CD4-positive, alpha-beta memory T cell (primary cell): ENCODE measurements around the gene PERM1. TPM values are rescaled to one million over a fixed set of nuclear protein-coding genes. Genes with fewer than 3 reads are reported as not detected.
"Not testable (repeated sequence)": the region's sequence is repeated elsewhere in the genome, so short reads cannot be mapped to it uniquely, and the experiment has no call there.

ENCODE experiments used
- CTCF ChIA-PET: fragments of 350-600 bp; sonication (Branson Sonifier 250); formaldehyde crosslinking; loops from one replicate; lab custom pipeline; 2021; ENCODE audit warnings: inconsistent platforms; ENCODE audit not compliant: partially characterized antibody; lab: Charles Lee
- POLR2A ChIA-PET: fragments of 350-600 bp; sonication (Branson Sonifier 250); formaldehyde crosslinking; loops from one replicate; lab custom pipeline; 2021; ENCODE audit not compliant: partially characterized antibody; lab: Charles Lee
- DNase-seq, 5 donors: peaks; one replicate each; pipeline versions ENCODE4 v3.0.0 to v3.0.0-alpha.2; 2020 to 2022; ENCODE audit warnings: mixed read lengths in 1 of 5
- H3K27ac ChIP-seq: one replicate; pipeline ENCODE4 v1.7.0; 2013; ENCODE audit warnings: low read depth, low read length
- H3K27me3 ChIP-seq: 2 replicates; pipeline ENCODE4 v1.7.0; 2013; ENCODE audit warnings: mild to moderate bottlenecking, low read length, moderate library complexity; ENCODE audit not compliant: insufficient read depth
- H3K36me3 ChIP-seq: 2 replicates; pipeline ENCODE4 v1.7.0; 2013; ENCODE audit warnings: mild to moderate bottlenecking, low read length, moderate library complexity; ENCODE audit not compliant: insufficient read depth
- H3K4me1 ChIP-seq: 2 replicates; pipeline ENCODE4 v1.7.0; 2013; ENCODE audit warnings: mild to moderate bottlenecking, low read length, moderate library complexity; ENCODE audit not compliant: insufficient read depth
- H3K4me3 ChIP-seq, 2 donors: one replicate each; pipeline ENCODE4 v1.7.0; 2013; ENCODE audit warnings: low read length in 2 of 2, mild to moderate bottlenecking in 1 of 2
- H3K9me3 ChIP-seq, 2 donors: one replicate each; pipeline ENCODE4 v1.7.0; 2013; ENCODE audit warnings: low read length in 2 of 2, control low read depth in 1 of 2; ENCODE audit not compliant: control insufficient read depth in 1 of 2
- H3K27ac Mint-ChIP-seq, 7 donors: one replicate each; pipeline ENCODE4 v1.8.0; 2020 to 2021; ENCODE audit warnings: mixed read lengths in 7 of 7, mild to moderate bottlenecking in 6 of 7, inconsistent platforms in 3 of 7, moderate library complexity in 3 of 7
- H3K27me3 Mint-ChIP-seq, 2 donors: one replicate each; pipeline ENCODE4 v1.8.0; 2020 to 2021; ENCODE audit warnings: mixed read lengths in 2 of 2
- H3K36me3 Mint-ChIP-seq, 2 donors: one replicate each; pipeline ENCODE4 v1.8.0; 2020 to 2021; ENCODE audit warnings: mixed read lengths in 2 of 2, inconsistent platforms in 1 of 2, mild to moderate bottlenecking in 1 of 2
- H3K4me1 Mint-ChIP-seq, 4 donors: one replicate each; pipeline ENCODE4 v1.8.0; 2020 to 2021; ENCODE audit warnings: mixed read lengths in 4 of 4, mild to moderate bottlenecking in 1 of 4
- H3K4me3 Mint-ChIP-seq, 8 donors: one replicate each; pipeline ENCODE4 v1.8.0; 2020 to 2021; ENCODE audit warnings: mixed read lengths in 8 of 8, mild to moderate bottlenecking in 7 of 8, moderate library complexity in 6 of 8, inconsistent platforms in 3 of 8
- H3K9me3 Mint-ChIP-seq, 8 donors: one replicate each; pipeline ENCODE4 v1.8.0; 2020 to 2021; ENCODE audit warnings: mixed read lengths in 8 of 8, mild to moderate bottlenecking in 5 of 8, inconsistent platforms in 3 of 8, moderate library complexity in 1 of 8
- intact Hi-C: fragments of 100-400 bp; cut with micrococcal nuclease; formaldehyde crosslinking; loops from one replicate; pipeline ENCODE4 v1.15.1; 2023
- polyA plus RNA-seq, 2 donors: library from polyadenylated mRNA; unstranded; fragments of 300-500 nt; fragmentation: Illumina TruSeq; gene quantifications; one replicate each; pipeline ENCODE4 v1.2.3, GENCODE V29; 2021
- total RNA-seq, 2 experiments: library from RNA; stranded (reverse); gene quantifications; one replicate each; pipeline ENCODE4 v1.2.3, GENCODE V29; 2021

The PERM1 gene
- total and polyA plus RNA-seq, 4 experiments from 2014 or later, result 0.16 TPM; not detected in 3

DNA sequence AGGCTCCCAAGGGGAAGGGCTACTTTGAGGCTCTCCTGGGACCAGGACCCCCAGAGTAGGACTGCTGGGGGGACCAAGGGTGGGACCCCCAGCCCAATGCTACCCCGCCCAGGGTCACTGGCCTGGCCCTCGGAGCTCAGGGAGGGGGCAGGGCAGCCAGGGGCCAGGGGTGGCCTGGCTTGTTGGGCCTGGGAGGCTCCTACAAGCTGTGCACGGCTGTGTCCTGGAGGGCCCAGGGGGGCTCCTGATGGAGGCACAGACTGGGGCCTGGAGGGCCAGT lies 15.8 kb upstream of the PERM1 start:
- Histone ChIP-seq H3K4me1 (peaks cover 27% of the 10 kb centered on the region), H3K27me3 (peaks cover 25% of the 10 kb centered on the region), H3K9me3 (no peaks in the 10 kb centered on the region), H3K27ac (no peak overlapping the region), H3K36me3 (no peaks in the 10 kb centered on the region), H3K4me3 (no peak overlapping the region)
- CTCF ChIA-PET, result interaction anchor here (0.8 kb wide), 1 partner anchor 66 kb away, joined by 3 read pairs; no protein-coding TSS in a partner anchor
- DNase-seq, result no peak
- H3K27ac Mint-ChIP-seq, result peak overlapping the region in 1 of 7 donors; percentile 57
- H3K4me1 Mint-ChIP-seq, result peaks cover 4 to 21% (median 5%) of the 10 kb centered on the region in 4 donors
- POLR2A ChIA-PET, result interaction anchor here (3.1 kb wide), 1 partner anchor 16 kb away, joined by 11 read pairs; the partner anchor contains the start of gene ISG15
- intact Hi-C loops, result no loop called here
- no peak overlapping the region for H3K4me3 Mint-ChIP-seq
- H3K9me3 Mint-ChIP-seq, result peaks cover 0 to 2% (median under 1%) of the 10 kb centered on the region in 8 donors
- H3K36me3 Mint-ChIP-seq, result no peaks in the 10 kb centered on the region
- peaks cover 14 to 23% of the 10 kb centered on the region in 2 donors for H3K27me3 Mint-ChIP-seq

GRCh38 chr1:996851-997712 lies 15.2 kb upstream of the PERM1 start:
- ChIA-PET POLR2A (interaction anchor here (3.1 kb wide), 1 partner anchor 17 kb away, joined by 11 read pairs; the partner anchor contains the start of gene ISG15), CTCF (interaction anchor here (0.8 kb wide), 1 partner anchor 67 kb away, joined by 3 read pairs; no protein-coding TSS in a partner anchor)
- peaks cover 27% of the 10 kb centered on the region for H3K4me1 ChIP-seq
- no peak for DNase-seq
- Mint-ChIP-seq H3K9me3 (peaks cover 0 to 6% (median 4%) of the 10 kb centered on the region in 8 donors), H3K27me3 (peaks cover 17 to 26% of the 10 kb centered on the region in 2 donors), H3K36me3 (no peaks in the 10 kb centered on the region), H3K4me1 (peaks cover 4 to 21% (median 5%) of the 10 kb centered on the region in 4 donors), H3K27ac (peak overlapping the region in 1 of 7 donors; percentile 57), H3K4me3 (peak overlapping the region in 2 of 8 donors; percentile 46 to 70)
- intact Hi-C loops, result no loop called here
- H3K4me3 ChIP-seq, result no peak overlapping the region
- no peaks in the 10 kb centered on the region for H3K9me3 ChIP-seq
- H3K27ac ChIP-seq, result no peak overlapping the region
- H3K36me3 ChIP-seq, result no peaks in the 10 kb centered on the region
- H3K27me3 ChIP-seq, result peaks cover 21% of the 10 kb centered on the region

DNA sequence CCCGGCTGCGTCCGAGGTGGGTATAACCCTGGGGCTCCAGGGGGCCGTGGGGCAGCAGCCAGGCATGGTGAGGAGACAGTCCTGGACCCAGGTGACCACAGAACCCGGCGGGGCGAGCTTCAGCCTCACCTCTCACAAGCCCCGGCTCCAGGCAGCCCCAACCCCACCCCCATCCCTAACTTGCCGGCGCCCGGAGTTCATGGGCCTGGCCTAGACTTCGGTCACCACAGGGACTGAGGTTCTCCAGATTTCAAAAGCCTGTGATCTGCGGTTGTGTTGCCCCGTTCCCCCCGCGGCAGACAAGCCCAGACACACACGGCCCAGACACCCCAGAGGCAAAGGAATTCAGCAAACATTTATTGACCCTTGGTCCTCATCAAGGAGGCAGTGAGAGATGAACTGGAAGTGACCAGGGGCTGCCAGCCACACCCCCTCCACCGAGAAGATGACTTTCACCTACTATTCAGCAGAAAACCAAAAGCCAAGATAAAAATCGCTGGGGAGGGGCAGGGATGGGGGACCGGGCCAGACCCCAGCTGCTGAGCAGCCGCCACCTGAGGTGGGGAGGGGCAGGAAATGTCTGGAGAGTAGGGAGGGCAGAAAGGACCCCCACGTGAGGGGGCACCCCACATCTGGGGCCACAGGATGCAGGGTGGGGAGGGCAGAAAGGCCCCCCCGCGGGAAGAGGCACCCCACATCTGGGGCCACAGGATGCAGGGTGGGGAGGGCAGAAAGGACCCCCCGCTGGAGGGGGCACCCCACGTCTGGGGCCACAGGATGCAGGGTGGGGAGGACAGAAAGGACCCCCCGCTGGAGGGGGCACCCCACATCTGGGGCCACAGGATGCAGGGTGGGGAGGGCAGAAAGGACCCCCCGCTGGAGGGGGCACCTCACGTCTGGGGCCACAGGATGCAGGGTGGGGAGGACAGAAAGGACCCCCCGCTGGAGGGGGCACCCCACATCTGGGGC lies 14.1 kb upstream of the PERM1 start:
- Histone ChIP-seq H3K36me3 (no peaks in the 10 kb centered on the region), H3K27me3 (peaks cover 13% of the 10 kb centered on the region), H3K9me3 (no peaks in the 10 kb centered on the region), H3K27ac (no peak overlapping the region), H3K4me3 (no peak overlapping the region), H3K4me1 (peaks cover 16% of the 10 kb centered on the region)
- peaks cover 20 to 25% of the 10 kb centered on the region in 2 donors for H3K27me3 Mint-ChIP-seq
- ChIA-PET POLR2A (interaction anchor here (1.1 kb wide), 1 partner anchor 17 kb away, joined by 3 read pairs; the partner anchor contains the start of gene ISG15), CTCF (interaction anchor here (1.2 kb wide), 1 partner anchor 9 kb away, joined by 3 read pairs; no protein-coding TSS in a partner anchor)
- peak overlapping the region in 2 of 7 donors; percentile 29 to 58 for H3K27ac Mint-ChIP-seq
- peak overlapping the region in 2 of 8 donors; percentile 13 to 39 for H3K4me3 Mint-ChIP-seq
- peaks cover 5 to 19% (median 6%) of the 10 kb centered on the region in 4 donors for H3K4me1 Mint-ChIP-seq
- intact Hi-C loops, result no loop called here
- no peaks in the 10 kb centered on the region for H3K36me3 Mint-ChIP-seq
- H3K9me3 Mint-ChIP-seq, result peaks cover 0 to 14% (median 8%) of the 10 kb centered on the region in 8 donors
- DNase-seq, result no peak

- H3K9me3 Mint-ChIP-seq, result peaks cover 0 to 15% (median 8%) of the 10 kb centered on the region in 8 donors
- H3K9me3 ChIP-seq, H3K4me3 Mint-ChIP-seq, H3K36me3 Mint-ChIP-seq, H3K4me1 ChIP-seq, intact Hi-C loops, H3K36me3 ChIP-seq, H3K27ac ChIP-seq, DNase-seq, H3K4me3 ChIP-seq: not testable (repeated sequence)
- H3K27me3 Mint-ChIP-seq, result peaks cover 18 to 22% of the 10 kb centered on the region in 2 donors
- CTCF ChIA-PET, result interaction anchor here (1.2 to 4.0 kb wide), 3 partner anchors 8 to 10 kb away, joined by 3 to 19 read pairs (median 17); no protein-coding TSS in a partner anchor
- H3K4me1 Mint-ChIP-seq, result peaks cover 4 to 15% (median 5%) of the 10 kb centered on the region in 4 donors
- peaks cover 11% of the 10 kb centered on the region for H3K27me3 ChIP-seq
- POLR2A ChIA-PET, result interaction anchor here (1.1 kb wide), 1 partner anchor 18 kb away, joined by 3 read pairs; the partner anchor contains the start of gene ISG15
- peak overlapping the region in 1 of 7 donors; percentile 50 for H3K27ac Mint-ChIP-seq
Measured at GRCh38 chr1:994546-994945, 12.7 kb upstream of the PERM1 start.

GRCh38 chr1:993379-993995 lies 11.6 kb upstream of the PERM1 start:
- Mint-ChIP-seq H3K36me3 (no peaks in the 10 kb centered on the region), H3K9me3 (peaks cover 0 to 15% (median 8%) of the 10 kb centered on the region in 8 donors), H3K4me3 (no peak overlapping the region), H3K4me1 (peaks cover 4 to 15% (median 5%) of the 10 kb centered on the region in 4 donors), H3K27me3 (peaks cover 21 to 25% of the 10 kb centered on the region in 2 donors), H3K27ac (no peak overlapping the region)
- no peak overlapping the region for H3K4me3 ChIP-seq
- DNase-seq, result no peak
- peaks cover 14% of the 10 kb centered on the region for H3K27me3 ChIP-seq
- intact Hi-C loops, result no loop called here
- no peaks in the 10 kb centered on the region for H3K36me3 ChIP-seq
- H3K4me1 ChIP-seq, result peaks cover 4% of the 10 kb centered on the region
- CTCF ChIA-PET, result interaction anchor here (2.2 to 4.0 kb wide), 3 partner anchors 9 to 12 kb away, joined by 10 to 19 read pairs (median 17); partner anchors contain the start of gene PERM1
- H3K9me3 ChIP-seq, result no peaks in the 10 kb centered on the region
- H3K27ac ChIP-seq, result no peak overlapping the region
- POLR2A ChIA-PET, result interaction anchor here (1.0 kb wide), 1 partner anchor 70 kb away, joined by 3 read pairs; no protein-coding TSS in a partner anchor

DNA sequence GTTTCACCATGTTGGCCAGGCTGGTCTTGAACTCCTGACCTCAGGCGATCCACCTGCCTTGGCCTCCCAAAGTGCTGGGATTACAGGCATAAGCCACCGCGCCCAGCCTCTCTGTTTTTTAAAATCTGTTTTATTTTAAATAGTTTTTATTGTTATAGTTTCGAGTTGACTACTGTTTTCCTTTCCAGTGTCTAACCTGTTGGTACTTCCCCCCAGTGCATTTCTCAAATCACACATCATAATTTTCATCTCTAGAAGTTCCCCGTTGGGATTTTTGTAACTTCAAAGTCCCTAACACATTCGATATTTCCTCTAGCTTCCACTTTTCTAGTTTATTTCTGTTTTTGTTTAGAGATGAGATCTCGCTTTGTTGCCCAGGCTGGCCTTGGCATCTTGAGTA lies 10.5 kb upstream of the PERM1 start:
- H3K27me3 Mint-ChIP-seq, result peaks cover 23 to 29% of the 10 kb centered on the region in 2 donors
- Histone ChIP-seq H3K9me3 (no peaks in the 10 kb centered on the region), H3K36me3 (no peaks in the 10 kb centered on the region), H3K27ac (no peak overlapping the region), H3K4me3 (no peak overlapping the region), H3K4me1 (peaks cover 4% of the 10 kb centered on the region), H3K27me3 (peaks cover 10% of the 10 kb centered on the region)
- H3K4me1 Mint-ChIP-seq, result peaks cover 4 to 15% (median 5%) of the 10 kb centered on the region in 4 donors
- no peaks in the 10 kb centered on the region for H3K36me3 Mint-ChIP-seq
- ChIA-PET CTCF (interaction anchor here (2.2 to 4.0 kb wide), 3 partner anchors 8 to 11 kb away, joined by 10 to 19 read pairs (median 17); partner anchors contain the start of gene PERM1), POLR2A (no interaction called here)
- H3K9me3 Mint-ChIP-seq, result peaks cover 0 to 15% (median 8%) of the 10 kb centered on the region in 8 donors
- intact Hi-C loops, result no loop called here
- no peak for DNase-seq
- no peak overlapping the region for H3K4me3 Mint-ChIP-seq
- H3K27ac Mint-ChIP-seq, result no peak overlapping the region
